ENCODE results near the gene PIGU.

The PIGU gene

DNA sequence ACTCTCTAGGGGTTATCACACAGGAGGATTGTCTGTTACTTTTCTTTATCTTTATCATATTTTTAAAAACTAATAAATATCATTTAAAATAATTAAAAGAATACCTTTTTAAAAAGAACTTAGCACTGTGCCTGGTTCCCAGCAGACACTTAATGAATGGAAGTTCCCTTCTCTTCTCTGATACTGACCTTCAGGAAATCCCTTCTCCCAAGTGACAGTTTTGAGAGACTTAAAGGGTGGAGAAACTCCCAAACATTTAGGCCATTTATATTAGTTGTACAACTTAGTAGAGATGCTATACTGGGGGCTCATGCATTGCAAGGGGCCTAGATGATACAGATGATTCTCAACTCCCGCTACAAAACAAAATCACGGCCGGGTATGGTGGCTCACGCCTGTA, 99.8 kb downstream of the PIGU start:
- no peak overlapping the region for H3K14ac ChIP-seq (ENCODE audit: low read length in 2 of 2)
- no peak for DNase-seq
- no peaks in the 10 kb centered on the region for H3K9me3 ChIP-seq (ENCODE audit: control insufficient read depth, low read length)
- H2BK12ac ChIP-seq (ENCODE audit: low read length in 2 of 2) = no peak overlapping the region
- WGBS = 98% methylated on average over 4 of the region's 4 CpGs
- H2BK120ac ChIP-seq (ENCODE audit: low read depth, low read length) = no peak overlapping the region
- H3K18ac ChIP-seq (ENCODE audit: low read depth in 1 of 2, low read length in 2 of 2) = no peak overlapping the region
- no peak overlapping the region for H3K27ac ChIP-seq (ENCODE audit: low read length, poor library complexity, severe bottlenecking)
- H3K79me1 ChIP-seq (replicated peaks; ENCODE audit: low read length, poor library complexity, severe bottlenecking) = no peaks in the 10 kb centered on the region
- no peak overlapping the region for H3K9ac ChIP-seq (ENCODE audit: low read length)
- H2AK5ac ChIP-seq (ENCODE audit: low read length, severe bottlenecking) = no peak overlapping the region
- no peak overlapping the region for H4K91ac ChIP-seq (ENCODE audit: low read length)
- no peaks in the 10 kb centered on the region for H3K27me3 ChIP-seq (ENCODE audit: control insufficient read depth in 1 of 2, insufficient read depth in 1 of 2, low read length in 2 of 2)
- no peak overlapping the region for H3K23ac ChIP-seq (ENCODE audit: low read length in 2 of 2)
- H3K4me3 ChIP-seq (ENCODE audit: insufficient read depth in 1 of 2, low read depth in 1 of 2, low read length in 2 of 2) = no peak overlapping the region
- H3K36me3 ChIP-seq (ENCODE audit: control insufficient read depth in 1 of 2, insufficient read depth in 2 of 2, low read depth in 1 of 2, low read length in 2 of 2) = peaks cover 18 to 22% of the 10 kb centered on the region in 2 experiments
- peaks cover 13% of the 10 kb centered on the region for H3K4me1 ChIP-seq (ENCODE audit: control insufficient read depth, insufficient read depth, low read depth, low read length)
- H4K8ac ChIP-seq (ENCODE audit: low read length) = no peak overlapping the region
- H3K4ac ChIP-seq (ENCODE audit: low read depth in 1 of 2, low read length in 2 of 2) = no peak overlapping the region
- no peak overlapping the region for H2BK15ac ChIP-seq (ENCODE audit: low read depth, poor library complexity, severe bottlenecking)
- H2AFZ ChIP-seq (ENCODE audit: low read depth, low read length) = no peak overlapping the region
- no peak overlapping the region for H3K4me2 ChIP-seq (ENCODE audit: low read length, poor library complexity, severe bottlenecking)
- no peak overlapping the region for H2BK5ac ChIP-seq (ENCODE audit: low read depth, low read length, poor library complexity, severe bottlenecking)

DNA sequence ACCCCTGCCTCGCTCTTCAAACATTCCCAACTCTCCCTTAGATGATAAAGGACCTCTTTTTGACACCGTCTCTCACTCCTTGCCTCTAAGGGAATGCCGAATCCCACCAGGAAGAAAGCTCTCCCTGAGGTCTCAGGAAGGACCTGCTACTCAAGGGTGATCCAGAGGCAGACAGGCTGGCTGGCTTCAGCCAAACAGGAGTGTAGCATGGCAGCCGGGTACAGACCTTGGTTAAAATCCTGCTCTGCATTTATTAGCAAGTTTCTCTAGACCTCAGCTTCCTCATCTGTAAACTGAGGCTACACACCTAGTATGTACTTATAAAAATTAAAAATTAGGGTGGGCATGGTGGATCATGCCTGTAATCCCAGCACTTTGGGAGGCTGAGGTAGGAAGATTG, 101.1 kb downstream of the PIGU start:
- H2BK15ac ChIP-seq (ENCODE audit: low read depth, poor library complexity, severe bottlenecking) = no peak overlapping the region
- H3K4me3 ChIP-seq (ENCODE audit: insufficient read depth in 1 of 2, low read depth in 1 of 2, low read length in 2 of 2) = no peak overlapping the region
- no peaks in the 10 kb centered on the region for H3K79me1 ChIP-seq (replicated peaks; ENCODE audit: low read length, poor library complexity, severe bottlenecking)

GRCh38 chr20:34575271-34575670, 101.6 kb downstream of the PIGU start:
- no peak overlapping the region for H3K14ac ChIP-seq (ENCODE audit: low read length in 2 of 2)

More for the DNA sequence above, 101.1 kb downstream of the PIGU start:
- no peak overlapping the region for H4K8ac ChIP-seq (ENCODE audit: low read length)
- H3K9ac ChIP-seq (ENCODE audit: low read length) = no peak overlapping the region
- H2AK5ac ChIP-seq (ENCODE audit: low read length, severe bottlenecking) = no peak overlapping the region
- H3K23ac ChIP-seq (ENCODE audit: low read length in 2 of 2) = no peak overlapping the region
- no peak overlapping the region for H3K4me2 ChIP-seq (ENCODE audit: low read length, poor library complexity, severe bottlenecking)
- H3K4me1 ChIP-seq (ENCODE audit: control insufficient read depth, insufficient read depth, low read depth, low read length) = peaks cover 11% of the 10 kb centered on the region
- H2BK120ac ChIP-seq (ENCODE audit: low read depth, low read length) = no peak overlapping the region
- no peaks in the 10 kb centered on the region for H3K9me3 ChIP-seq (ENCODE audit: control insufficient read depth, low read length)
- H2BK12ac ChIP-seq (ENCODE audit: low read length in 2 of 2) = no peak overlapping the region
- no peak for DNase-seq
- H3K27ac ChIP-seq (ENCODE audit: low read length, poor library complexity, severe bottlenecking) = no peak overlapping the region
- H3K18ac ChIP-seq (ENCODE audit: low read depth in 1 of 2, low read length in 2 of 2) = no peak overlapping the region
- peaks cover 21 to 26% of the 10 kb centered on the region in 2 experiments for H3K36me3 ChIP-seq (ENCODE audit: control insufficient read depth in 1 of 2, insufficient read depth in 2 of 2, low read depth in 1 of 2, low read length in 2 of 2)
- H3K4ac ChIP-seq (ENCODE audit: low read depth in 1 of 2, low read length in 2 of 2) = no peak overlapping the region
- H2AFZ ChIP-seq (ENCODE audit: low read depth, low read length) = no peak overlapping the region
- 90% methylated on average over 4 of the region's 4 CpGs for whole genome bisulfite sequencing
- H2BK5ac ChIP-seq (ENCODE audit: low read depth, low read length, poor library complexity, severe bottlenecking) = no peak overlapping the region
- no peaks in the 10 kb centered on the region for H3K27me3 ChIP-seq (ENCODE audit: control insufficient read depth in 1 of 2, insufficient read depth in 1 of 2, low read length in 2 of 2)
- H3K14ac ChIP-seq (ENCODE audit: low read length in 2 of 2) = no peak overlapping the region
- H4K91ac ChIP-seq (ENCODE audit: low read length) = no peak overlapping the region

GRCh38 chr20:34574861-34575260, 102.0 kb downstream of the PIGU start:
- H3K9me3 ChIP-seq (ENCODE audit: control insufficient read depth, low read length) = no peaks in the 10 kb centered on the region

More at GRCh38 chr20:34575271-34575670, 101.6 kb downstream of the PIGU start:
- Histone ChIP-seq H2BK120ac (ENCODE audit: low read depth, low read length) (no peak overlapping the region), H3K27ac (ENCODE audit: low read length, poor library complexity, severe bottlenecking) (no peak overlapping the region), H3K4me3 (ENCODE audit: insufficient read depth in 1 of 2, low read depth in 1 of 2, low read length in 2 of 2) (no peak overlapping the region), H3K9ac (ENCODE audit: low read length) (no peak overlapping the region), H3K23ac (ENCODE audit: low read length in 2 of 2) (no peak overlapping the region), H3K4ac (ENCODE audit: low read depth in 1 of 2, low read length in 2 of 2) (no peak overlapping the region), H3K18ac (ENCODE audit: low read depth in 1 of 2, low read length in 2 of 2) (no peak overlapping the region), H2BK5ac (ENCODE audit: low read depth, low read length, poor library complexity, severe bottlenecking) (no peak overlapping the region), H3K4me2 (ENCODE audit: low read length, poor library complexity, severe bottlenecking) (no peak overlapping the region), H3K9me3 (ENCODE audit: control insufficient read depth, low read length) (no peaks in the 10 kb centered on the region), H3K27me3 (ENCODE audit: control insufficient read depth in 1 of 2, insufficient read depth in 1 of 2, low read length in 2 of 2) (no peaks in the 10 kb centered on the region), H2BK12ac (ENCODE audit: low read length in 2 of 2) (no peak overlapping the region), H3K36me3 (ENCODE audit: control insufficient read depth in 1 of 2, insufficient read depth in 2 of 2, low read depth in 1 of 2, low read length in 2 of 2) (peaks cover 21 to 22% of the 10 kb centered on the region in 2 experiments), H2AK5ac (ENCODE audit: low read length, severe bottlenecking) (no peak overlapping the region), H4K8ac (ENCODE audit: low read length) (no peak overlapping the region), H2BK15ac (ENCODE audit: low read depth, poor library complexity, severe bottlenecking) (no peak overlapping the region), H2AFZ (ENCODE audit: low read depth, low read length) (no peak overlapping the region), H3K4me1 (ENCODE audit: control insufficient read depth, insufficient read depth, low read depth, low read length) (peaks cover 10% of the 10 kb centered on the region), H3K79me1 (replicated peaks; ENCODE audit: low read length, poor library complexity, severe bottlenecking) (no peaks in the 10 kb centered on the region), H4K91ac (ENCODE audit: low read length) (no peak overlapping the region)
- DNase-seq = no peak
- WGBS = 92% methylated on average over 5 of the region's 5 CpGs

More at GRCh38 chr20:34574861-34575260, 102.0 kb downstream of the PIGU start:
- no peak overlapping the region for H2AFZ ChIP-seq (ENCODE audit: low read depth, low read length)
- H3K18ac ChIP-seq (ENCODE audit: low read depth in 1 of 2, low read length in 2 of 2) = no peak overlapping the region
- H3K4ac ChIP-seq (ENCODE audit: low read depth in 1 of 2, low read length in 2 of 2) = no peak overlapping the region
- H3K4me1 ChIP-seq (ENCODE audit: control insufficient read depth, insufficient read depth, low read depth, low read length) = peaks cover 8% of the 10 kb centered on the region
- no peak overlapping the region for H3K27ac ChIP-seq (ENCODE audit: low read length, poor library complexity, severe bottlenecking)
- no peak overlapping the region for H2BK12ac ChIP-seq (ENCODE audit: low read length in 2 of 2)
- H2BK15ac ChIP-seq (ENCODE audit: low read depth, poor library complexity, severe bottlenecking) = no peak overlapping the region
- no peak overlapping the region for H3K4me3 ChIP-seq (ENCODE audit: insufficient read depth in 1 of 2, low read depth in 1 of 2, low read length in 2 of 2)
- H4K91ac ChIP-seq (ENCODE audit: low read length) = no peak overlapping the region
- H3K27me3 ChIP-seq (ENCODE audit: control insufficient read depth in 1 of 2, insufficient read depth in 1 of 2, low read length in 2 of 2) = no peaks in the 10 kb centered on the region
- peaks cover 18 to 21% of the 10 kb centered on the region in 2 experiments for H3K36me3 ChIP-seq (ENCODE audit: control insufficient read depth in 1 of 2, insufficient read depth in 2 of 2, low read depth in 1 of 2, low read length in 2 of 2)
- H3K14ac ChIP-seq (ENCODE audit: low read length in 2 of 2) = no peak overlapping the region
- WGBS = 94% methylated on average over 5 of the region's 6 CpGs
- no peak overlapping the region for H4K8ac ChIP-seq (ENCODE audit: low read length)
- H2AK5ac ChIP-seq (ENCODE audit: low read length, severe bottlenecking) = no peak overlapping the region
- no peak overlapping the region for H3K4me2 ChIP-seq (ENCODE audit: low read length, poor library complexity, severe bottlenecking)
- no peak overlapping the region for H2BK5ac ChIP-seq (ENCODE audit: low read depth, low read length, poor library complexity, severe bottlenecking)
- H3K9ac ChIP-seq (ENCODE audit: low read length) = no peak overlapping the region
- no peak for DNase-seq
- H2BK120ac ChIP-seq (ENCODE audit: low read depth, low read length) = no peak overlapping the region
- H3K23ac ChIP-seq (ENCODE audit: low read length in 2 of 2) = no peak overlapping the region
- no peaks in the 10 kb centered on the region for H3K79me1 ChIP-seq (replicated peaks; ENCODE audit: low read length, poor library complexity, severe bottlenecking)
